ENCODE data around the gene BRCA1.
"Not testable (repeated sequence)": the region's sequence is repeated elsewhere in the genome, so short reads cannot be mapped to it uniquely, and the experiment has no call there.

The BRCA1 gene

GRCh38 chr17:43134774-43135453, 9.8 kb upstream of the BRCA1 start:
- no peak for DNase-seq (ENCODE audit: low spot score)

- DNase-seq (ENCODE audit: low spot score), result not testable (repeated sequence)
Measured at GRCh38 chr17:43133439-43133838, 8.3 kb upstream of the BRCA1 start.

- DNase-seq (ENCODE audit: low spot score), result no peak
Measured at GRCh38 chr17:43132117-43132516, 7.0 kb upstream of the BRCA1 start.

- DNase-seq (ENCODE audit: low spot score), result no peak
Measured at GRCh38 chr17:43129671-43130010, 4.5 kb upstream of the BRCA1 start.

GRCh38 chr17:43127333-43127876, 2.2 kb upstream of the BRCA1 start:
- not testable (repeated sequence) for DNase-seq (ENCODE audit: low spot score)

- DNase-seq (ENCODE audit: low spot score), result no peak
Measured at GRCh38 chr17:43126911-43127290, 1.7 kb upstream of the BRCA1 start.

GRCh38 chr17:43125967-43126910, 1.1 kb upstream of the BRCA1 start:
- no peak for DNase-seq (ENCODE audit: low spot score)

- no peak for DNase-seq (ENCODE audit: low spot score)
Measured at GRCh38 chr17:43118679-43119615, 6.2 kb downstream of the BRCA1 start.

GRCh38 chr17:43114151-43114552, 11.0 kb downstream of the BRCA1 start:
- no peak for DNase-seq (ENCODE audit: low spot score)

- no peak for DNase-seq (ENCODE audit: low spot score)
Measured at GRCh38 chr17:43106552-43106951, 18.6 kb downstream of the BRCA1 start.

GRCh38 chr17:43105146-43105545, 20.0 kb downstream of the BRCA1 start:
- DNase-seq (ENCODE audit: low spot score), result no peak

- no peak for DNase-seq (ENCODE audit: low spot score)
Measured at GRCh38 chr17:43104665-43105064, 20.5 kb downstream of the BRCA1 start.

GRCh38 chr17:43095364-43095763, 29.8 kb downstream of the BRCA1 start:
- DNase-seq (ENCODE audit: low spot score), result not testable (repeated sequence)

GRCh38 chr17:43094129-43094835, 30.9 kb downstream of the BRCA1 start:
- DNase-seq (ENCODE audit: low spot score), result no peak

GRCh38 chr17:43092901-43093300, 32.3 kb downstream of the BRCA1 start:
- DNase-seq (ENCODE audit: low spot score), result no peak

GRCh38 chr17:43090022-43090421, 35.1 kb downstream of the BRCA1 start:
- DNase-seq (ENCODE audit: low spot score), result no peak

- DNase-seq (ENCODE audit: low spot score), result no peak
Measured at GRCh38 chr17:43085474-43085873, 39.7 kb downstream of the BRCA1 start.

- DNase-seq (ENCODE audit: low spot score), result no peak
Measured at GRCh38 chr17:43079641-43080302, 45.4 kb downstream of the BRCA1 start.

- DNase-seq (ENCODE audit: low spot score), result no peak
Measured at GRCh38 chr17:43074869-43075268, 50.3 kb downstream of the BRCA1 start.

GRCh38 chr17:43070872-43071271, 54.3 kb downstream of the BRCA1 start:
- DNase-seq (ENCODE audit: low spot score), result no peak

GRCh38 chr17:43070257-43070656, 54.9 kb downstream of the BRCA1 start:
- no peak for DNase-seq (ENCODE audit: low spot score)

Measured in pons (tissue), 1 donor.